Heart left ventricle (tissue), 13 donors: ENCODE results near the gene DMD.

Experiments
- CTCF ChIP-seq, 12 donors: fragments of 200-600 bp; sonication (generic) in 4 of 12; IDR thresholded peaks; one replicate each; pipeline versions ENCODE4 v1.5.0 to v1.8.0; 2018 to 2022; ENCODE audit warnings: antibody characterized with exemption in 12 of 12, mild to moderate bottlenecking in 5 of 12
- POLR2A ChIP-seq, 2 donors: fragments of 450-650 bp; IDR thresholded peaks; one replicate each; pipeline ENCODE4 v1.6.1; 2017; ENCODE audit warnings: antibody characterized with exemption in 2 of 2, mild to moderate bottlenecking in 2 of 2, moderate library complexity in 2 of 2
- donor health status: ischemic (EF 13 %, LVEDD 7.1; RV severe dilation, severe dysfunction).
- donor health status: DM: no; HTN: yes; CAD: no.
- donor health status: DM: no; HTN: no; CAD: no.
- donor health status: ischemic (EF 25% LVEDD 6.9; RV normal size, moderate dysfunction).
- donor health status: ischemic (EF 25% LVEDD 5.7; RV mildly dilated, moderate dysfunction).
- donor health status: ischemic (EF 35%, LVEDD 5.7; RV mildly dilated, moderate dysfunction).
- donor health status: nonischemic (EF 11% LVEDD 7.7; RV severe dilation, severe dysfunction).
- donor health status: DM: yes; HTN: yes; CAD: no.
- donor health status: PGD.
- donor health status: ischemic (EF 29% LVEDD 5.4; RV normal size, mild dysfunction).
- donor health status: nonischemic (EF 23%, LVEDD 6.1; RV moderate dilation, normal function).

DNA sequence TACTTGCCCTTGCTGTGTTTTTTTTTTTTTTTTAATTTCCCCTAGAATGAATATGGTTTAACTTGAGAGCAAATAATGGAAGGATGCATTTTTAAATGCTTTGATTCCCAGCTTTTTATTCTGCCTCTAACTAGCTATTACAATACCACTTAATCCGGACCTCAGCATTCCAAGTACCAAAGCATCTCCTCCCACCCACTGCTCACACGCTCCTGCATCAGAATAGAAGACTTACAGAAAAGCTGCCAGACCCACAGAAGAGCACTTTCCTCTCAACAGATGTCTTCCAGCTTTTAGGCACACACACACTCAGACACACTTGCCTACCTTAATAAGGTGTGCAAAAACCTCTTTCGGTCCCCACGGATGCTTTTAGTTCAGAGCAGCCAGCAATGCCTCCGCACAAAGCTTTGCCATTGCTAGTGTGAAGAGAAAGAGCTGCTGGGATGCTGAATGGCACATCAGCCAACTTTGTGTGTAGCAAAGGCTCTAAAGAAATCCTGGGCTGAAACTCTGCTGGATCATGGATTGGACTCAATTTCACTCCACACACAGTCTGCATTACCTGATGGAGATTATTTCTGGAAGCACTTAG, 1056.2 kb downstream of the DMD start:
- TF ChIP-seq CTCF (IDR thresholded peaks at IDR 0.05) = no peak
- TF ChIP-seq POLR2A (IDR thresholded peaks at IDR 0.05) = no peak
